Neural progenitor cell (in vitro differentiated cells): Measurements from ENCODE around the gene CAPZB. TPM values are rescaled to one million over a fixed set of nuclear protein-coding genes. Genes with fewer than 3 reads are reported as not detected.

Experiments used
- DNase-seq: peaks from one replicate; pipeline ENCODE4 v3.0.0-alpha.2; 2016; ENCODE audit warnings: low spot score
- H2AFZ ChIP-seq: fragments of 200-600 bp; sonication (generic); replicated peaks from 2 replicates; pipeline ENCODE4 v1.6.1; 2016; ENCODE audit warnings: antibody characterized with exemption
- H3F3A ChIP-seq: fragments of 200-600 bp; sonication (generic); 2 replicates; pipeline ENCODE4 v1.6.1; 2016; ENCODE audit warnings: antibody characterized with exemption, low read depth
- H3K27ac ChIP-seq: fragments of 200-600 bp; sonication (generic); 2 replicates; pipeline ENCODE4 v1.5.1; 2016; ENCODE audit warnings: mild to moderate bottlenecking
- H3K27me3 ChIP-seq: fragments of 200-600 bp; sonication (generic); 2 replicates; pipeline ENCODE4 v1.6.1; 2016; ENCODE audit warnings: mild to moderate bottlenecking, moderate library complexity
- H3K36me3 ChIP-seq: fragments of 200-600 bp; sonication (generic); 2 replicates; pipeline ENCODE4 v1.5.1; 2016
- H3K4me1 ChIP-seq: fragments of 200-600 bp; sonication (generic); 2 replicates; pipeline ENCODE4 v1.6.1; 2016; ENCODE audit warnings: mixed run types
- H3K4me2 ChIP-seq: fragments of 200-600 bp; sonication (generic); 2 replicates; pipeline ENCODE4 v1.6.1; 2016
- H3K4me3 ChIP-seq: fragments of 200-600 bp; sonication (generic); 2 replicates; pipeline ENCODE4 v1.5.1; 2016
- H3K79me2 ChIP-seq: fragments of 200-600 bp; sonication (generic); 2 replicates; pipeline ENCODE4 v1.6.1; 2016; ENCODE audit warnings: low read depth
- H3K9ac ChIP-seq: fragments of 200-600 bp; sonication (generic); 2 replicates; pipeline ENCODE4 v1.6.1; 2016
- H3K9me3 ChIP-seq: fragments of 200-600 bp; sonication (generic); 2 replicates; pipeline ENCODE4 v1.5.1; 2016; ENCODE audit warnings: low read depth
- H4K20me1 ChIP-seq: fragments of 200-600 bp; sonication (generic); 2 replicates; pipeline ENCODE4 v1.6.1; 2016; ENCODE audit warnings: low read depth
- H3K27ac Mint-ChIP-seq: 3 replicates; pipeline ENCODE4 v1.8.0; 2021; ENCODE audit warnings: mixed read lengths
- H3K27me3 Mint-ChIP-seq: 2 replicates; pipeline ENCODE4 v1.8.0; 2022; ENCODE audit warnings: low read depth, mild to moderate bottlenecking, inconsistent platforms, moderate library complexity, mixed read lengths; ENCODE audit not compliant: insufficient read depth
- H3K36me3 Mint-ChIP-seq: 3 replicates; pipeline ENCODE4 v1.8.0; 2021; ENCODE audit warnings: mixed read lengths
- H3K4me1 Mint-ChIP-seq: 3 replicates; pipeline ENCODE4 v1.8.0; 2021; ENCODE audit warnings: mixed read lengths
- H3K4me3 Mint-ChIP-seq: 3 replicates; pipeline ENCODE4 v1.8.0; 2021; ENCODE audit warnings: mild to moderate bottlenecking, moderate library complexity, mixed read lengths
- H3K9me3 Mint-ChIP-seq: 3 replicates; pipeline ENCODE4 v1.8.0; 2020; ENCODE audit warnings: mixed read lengths
- EZH2 ChIP-seq: fragments of 200-600 bp; sonication (generic); IDR thresholded peaks from 2 replicates; pipeline ENCODE4 v1.6.1; 2017; ENCODE audit warnings: antibody characterized with exemption, mild to moderate bottlenecking, moderate library complexity
- EZH2phosphoT487 ChIP-seq: fragments of 200-600 bp; sonication (generic); IDR thresholded peaks from 2 replicates; pipeline ENCODE4 v1.6.1; 2017; ENCODE audit warnings: antibody characterized with exemption
- total RNA-seq: library from RNA; depleted of rRNA; stranded (reverse); fragments of >200 nt; gene quantifications from 2 replicates; pipeline ENCODE4 v1.2.3, GENCODE V29; 2015; ENCODE audit warnings: low replicate concordance
- TF ChIP-seq, protein P1 (sequence below): fragments of 200-600 bp; sonication (generic); IDR thresholded peaks from 2 replicates; pipeline ENCODE4 v1.5.1; 2017; ENCODE audit warnings: antibody characterized with exemption, mild to moderate bottlenecking

The CAPZB gene
- total RNA-seq, 1 donor from 2014 or later, result 134 TPM

DNA sequence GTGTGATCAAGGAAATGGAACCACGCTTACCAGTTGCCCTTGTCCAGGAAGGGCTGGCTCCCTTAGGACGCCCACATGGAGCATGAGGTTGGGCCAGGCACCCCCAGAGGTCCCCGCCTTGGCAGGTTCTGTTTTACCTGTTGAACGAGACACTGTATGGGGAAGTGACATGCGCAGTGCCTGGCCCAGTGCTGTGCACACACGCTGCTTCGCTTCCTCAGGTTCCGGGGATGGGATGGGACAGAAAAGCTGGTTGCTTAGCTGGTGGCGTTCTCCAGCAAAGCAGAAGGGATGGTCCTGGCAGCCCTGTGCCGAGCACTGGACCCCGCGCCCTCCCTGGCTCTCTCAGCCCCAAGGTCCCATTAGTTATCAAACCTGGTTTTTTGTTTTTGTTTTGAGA is 152.5 kb downstream of the CAPZB start:
- Mint-ChIP-seq H3K4me1 (no peaks in the 10 kb centered on the region), H3K27ac (no peak overlapping the region), H3K36me3 (no peaks in the 10 kb centered on the region), H3K27me3 (no peaks in the 10 kb centered on the region), H3K4me3 (no peak overlapping the region), H3K9me3 (no peaks in the 10 kb centered on the region)
- H3K27me3 ChIP-seq, result no peaks in the 10 kb centered on the region
- H3F3A ChIP-seq, result no peaks in the 10 kb centered on the region
- no peak overlapping the region for H2AFZ ChIP-seq
- H3K9me3 ChIP-seq, result no peaks in the 10 kb centered on the region
- no peak overlapping the region for H3K4me3 ChIP-seq
- TF ChIP-seq, protein P1, sequence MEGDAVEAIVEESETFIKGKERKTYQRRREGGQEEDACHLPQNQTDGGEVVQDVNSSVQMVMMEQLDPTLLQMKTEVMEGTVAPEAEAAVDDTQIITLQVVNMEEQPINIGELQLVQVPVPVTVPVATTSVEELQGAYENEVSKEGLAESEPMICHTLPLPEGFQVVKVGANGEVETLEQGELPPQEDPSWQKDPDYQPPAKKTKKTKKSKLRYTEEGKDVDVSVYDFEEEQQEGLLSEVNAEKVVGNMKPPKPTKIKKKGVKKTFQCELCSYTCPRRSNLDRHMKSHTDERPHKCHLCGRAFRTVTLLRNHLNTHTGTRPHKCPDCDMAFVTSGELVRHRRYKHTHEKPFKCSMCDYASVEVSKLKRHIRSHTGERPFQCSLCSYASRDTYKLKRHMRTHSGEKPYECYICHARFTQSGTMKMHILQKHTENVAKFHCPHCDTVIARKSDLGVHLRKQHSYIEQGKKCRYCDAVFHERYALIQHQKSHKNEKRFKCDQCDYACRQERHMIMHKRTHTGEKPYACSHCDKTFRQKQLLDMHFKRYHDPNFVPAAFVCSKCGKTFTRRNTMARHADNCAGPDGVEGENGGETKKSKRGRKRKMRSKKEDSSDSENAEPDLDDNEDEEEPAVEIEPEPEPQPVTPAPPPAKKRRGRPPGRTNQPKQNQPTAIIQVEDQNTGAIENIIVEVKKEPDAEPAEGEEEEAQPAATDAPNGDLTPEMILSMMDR, result no peak
- TF ChIP-seq EZH2, result no peak
- TF ChIP-seq EZH2phosphoT487, result no peak
- no peak for DNase-seq
- H3K79me2 ChIP-seq, result no peaks in the 10 kb centered on the region
- no peak overlapping the region for H3K4me2 ChIP-seq
- no peak overlapping the region for H3K9ac ChIP-seq
- no peaks in the 10 kb centered on the region for H4K20me1 ChIP-seq
- H3K27ac ChIP-seq, result no peak overlapping the region
- no peaks in the 10 kb centered on the region for H3K4me1 ChIP-seq
- H3K36me3 ChIP-seq, result no peaks in the 10 kb centered on the region

DNA sequence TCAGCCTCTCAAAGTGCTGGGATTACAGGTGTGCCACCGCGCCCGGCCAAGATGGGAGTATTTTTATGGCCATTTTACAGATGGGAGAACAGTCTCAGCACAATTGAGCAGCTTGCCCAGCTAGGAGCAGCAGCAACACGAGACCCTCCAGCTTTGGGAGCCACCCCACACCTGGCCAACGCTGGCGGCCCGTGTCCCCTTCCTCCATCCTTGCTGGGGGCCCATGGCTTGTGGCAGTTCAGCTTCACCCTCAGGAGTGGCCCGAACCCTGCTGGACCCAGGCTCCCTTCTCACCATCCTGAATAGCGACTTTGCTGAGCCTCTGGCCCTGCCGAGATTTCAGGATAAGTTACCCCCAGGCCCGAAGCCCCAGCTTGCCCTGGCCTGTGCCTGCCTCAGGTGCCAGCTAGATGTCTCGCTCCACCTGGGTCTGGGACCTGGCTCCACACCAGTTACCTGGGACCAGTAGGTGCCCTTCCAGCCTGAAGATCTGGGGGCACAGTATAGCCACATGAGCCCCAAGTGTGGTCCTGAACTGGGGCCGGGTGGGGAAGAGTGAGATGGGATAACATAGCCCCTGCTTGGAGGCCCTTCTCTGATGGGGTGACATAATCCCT is 154.0 kb downstream of the CAPZB start:
- Histone ChIP-seq H3K4me3 (no peak overlapping the region), H3F3A (no peaks in the 10 kb centered on the region)

DNA sequence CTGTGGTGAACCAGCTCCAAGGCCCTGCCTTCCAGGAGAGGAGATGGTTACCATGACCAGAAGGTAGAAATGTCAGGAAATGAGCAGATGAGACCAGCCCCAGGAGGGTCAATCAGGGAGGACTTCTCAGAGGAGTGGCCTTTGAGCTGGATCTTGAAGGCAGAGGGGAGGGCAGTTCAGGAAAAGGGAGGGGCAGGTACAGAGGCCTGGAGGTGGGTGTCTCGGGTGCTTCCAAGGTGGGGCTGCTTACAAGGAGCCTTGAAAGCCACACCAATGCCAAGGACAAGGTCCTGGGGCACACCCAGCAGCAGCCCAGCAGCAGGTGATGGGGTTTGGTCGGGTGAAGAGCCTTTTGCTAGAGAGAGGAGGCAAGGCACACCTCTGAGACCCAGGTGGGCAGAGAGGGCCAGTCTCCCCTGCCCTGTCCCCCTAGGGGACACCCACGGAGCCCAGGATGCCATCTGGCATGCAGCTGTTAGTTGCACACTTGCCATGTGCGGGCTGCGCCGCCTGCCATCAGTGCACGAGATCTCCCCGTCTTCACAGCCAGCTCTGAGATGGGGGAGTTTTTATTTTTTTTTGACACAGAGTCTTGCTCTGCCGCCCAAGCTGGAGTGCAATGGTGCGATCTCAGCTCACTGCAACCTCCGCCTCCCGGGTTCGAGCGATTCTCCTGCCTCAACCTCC is 154.7 kb downstream of the CAPZB start:
- Histone ChIP-seq H3K79me2 (no peaks in the 10 kb centered on the region), H3K9ac (no peak overlapping the region), H3K27me3 (no peaks in the 10 kb centered on the region), H3K4me3 (no peak overlapping the region), H4K20me1 (no peaks in the 10 kb centered on the region), H2AFZ (no peak overlapping the region), H3K9me3 (no peaks in the 10 kb centered on the region), H3K4me1 (no peaks in the 10 kb centered on the region), H3K27ac (no peak overlapping the region), H3K36me3 (no peaks in the 10 kb centered on the region), H3K4me2 (no peak overlapping the region), H3F3A (no peaks in the 10 kb centered on the region)
- H3K27ac Mint-ChIP-seq, result no peak overlapping the region
- H3K4me3 Mint-ChIP-seq, result no peak overlapping the region
- no peaks in the 10 kb centered on the region for H3K9me3 Mint-ChIP-seq
- TF ChIP-seq, protein P1, result no peak
- TF ChIP-seq EZH2phosphoT487, result no peak
- no peak for TF ChIP-seq EZH2
- H3K36me3 Mint-ChIP-seq, result peaks cover 3% of the 10 kb centered on the region
- no peaks in the 10 kb centered on the region for H3K27me3 Mint-ChIP-seq
- H3K4me1 Mint-ChIP-seq, result no peaks in the 10 kb centered on the region
- DNase-seq, result no peak

More for the DNA sequence above, 154.0 kb downstream of the CAPZB start:
- H3K27me3 Mint-ChIP-seq, result no peaks in the 10 kb centered on the region
- Histone ChIP-seq H3K9me3 (no peaks in the 10 kb centered on the region), H3K4me1 (no peaks in the 10 kb centered on the region), H2AFZ (no peak overlapping the region), H3K9ac (no peak overlapping the region), H3K79me2 (no peaks in the 10 kb centered on the region), H3K4me2 (no peak overlapping the region), H4K20me1 (no peaks in the 10 kb centered on the region), H3K27me3 (no peaks in the 10 kb centered on the region), H3K27ac (no peak overlapping the region), H3K36me3 (no peaks in the 10 kb centered on the region)
- no peak for DNase-seq
- TF ChIP-seq, protein P1, result no peak
- TF ChIP-seq EZH2phosphoT487 (no peak), EZH2 (no peak)
- H3K9me3 Mint-ChIP-seq, result no peaks in the 10 kb centered on the region
- H3K4me1 Mint-ChIP-seq, result no peaks in the 10 kb centered on the region
- H3K36me3 Mint-ChIP-seq, result peaks cover 3% of the 10 kb centered on the region
- H3K4me3 Mint-ChIP-seq, result no peak overlapping the region
- no peak overlapping the region for H3K27ac Mint-ChIP-seq
